Measurements from ENCODE around the gene UBR4. TPM values are rescaled to one million over a fixed set of nuclear protein-coding genes. Genes with fewer than 3 reads are reported as not detected.

Gene UBR4
- total and polyA plus RNA-seq, 2 donors from 2014 or later = 167 to 319 TPM

- DNase-seq = no peak
- TF ChIP-seq CTCF (IDR thresholded peaks at IDR 0.05; ENCODE audit: borderline replicate concordance, extremely low read depth, insufficient read depth) = no peak
- intact Hi-C loops (cut with DNase I) = no loop called here
- Histone ChIP-seq H3K27ac (ENCODE audit: low read depth in 2 of 2, low read length in 2 of 2) (no peak overlapping the region), H3K4me1 (ENCODE audit: control insufficient read depth in 2 of 3, insufficient read depth in 2 of 3, low read depth in 1 of 3, low read length in 3 of 3) (peaks cover 3 to 28% (median 25%) of the 10 kb centered on the region in 3 donors), H3K36me3 (ENCODE audit: control insufficient read depth in 2 of 3, insufficient read depth in 3 of 3, low read length in 3 of 3) (peaks cover 19 to 64% (median 48%) of the 10 kb centered on the region in 3 donors), H3K4me3 (ENCODE audit: low read length in 3 of 3) (no peak overlapping the region), H3K9ac (ENCODE audit: low read length in 3 of 3) (no peak overlapping the region), H3K27me3 (ENCODE audit: control insufficient read depth, insufficient read depth, low read length) (no peaks in the 10 kb centered on the region), H3K9me3 (ENCODE audit: control insufficient read depth in 2 of 3, insufficient read depth in 1 of 3, low read length in 3 of 3) (no peaks in the 10 kb centered on the region)
- no peak for FAIRE-seq
Measured at GRCh38 chr1:19084206-19084738, 125.8 kb downstream of the UBR4 start.

- no peaks in the 10 kb centered on the region for H3K27me3 ChIP-seq (ENCODE audit: control insufficient read depth, insufficient read depth, low read length)
- no peak overlapping the region for H3K4me3 ChIP-seq (ENCODE audit: low read length in 3 of 3)
- no peak for DNase-seq
- H3K27ac ChIP-seq (ENCODE audit: low read depth in 2 of 2, low read length in 2 of 2) = peak overlapping the region in 1 of 2 donors; percentile 33
- no peaks in the 10 kb centered on the region for H3K9me3 ChIP-seq (ENCODE audit: control insufficient read depth in 2 of 3, insufficient read depth in 1 of 3, low read length in 3 of 3)
- FAIRE-seq = no peak
- H3K9ac ChIP-seq (ENCODE audit: low read length in 3 of 3) = no peak overlapping the region
- no peak for TF ChIP-seq CTCF (IDR thresholded peaks at IDR 0.05; ENCODE audit: borderline replicate concordance, extremely low read depth, insufficient read depth)
- H3K36me3 ChIP-seq (ENCODE audit: control insufficient read depth in 2 of 3, insufficient read depth in 3 of 3, low read length in 3 of 3) = peaks cover 11 to 53% (median 39%) of the 10 kb centered on the region in 3 donors
- peaks cover 7 to 32% (median 31%) of the 10 kb centered on the region in 3 donors for H3K4me1 ChIP-seq (ENCODE audit: control insufficient read depth in 2 of 3, insufficient read depth in 2 of 3, low read depth in 1 of 3, low read length in 3 of 3)
- intact Hi-C loops (cut with DNase I) = no loop called here
Measured at GRCh38 chr1:19083081-19083480, 127.0 kb downstream of the UBR4 start.

GRCh38 chr1:19081218-19081893 lies 128.7 kb downstream of the UBR4 start:
- H3K9me3 ChIP-seq (ENCODE audit: control insufficient read depth in 2 of 3, insufficient read depth in 1 of 3, low read length in 3 of 3) = no peaks in the 10 kb centered on the region
- H3K27me3 ChIP-seq (ENCODE audit: control insufficient read depth, insufficient read depth, low read length) = no peaks in the 10 kb centered on the region
- intact Hi-C loops (cut with DNase I) = no loop called here
- H3K4me3 ChIP-seq (ENCODE audit: low read length in 3 of 3) = no peak overlapping the region
- peak overlapping the region; percentile 89 to 95 for H3K27ac ChIP-seq (ENCODE audit: low read depth in 2 of 2, low read length in 2 of 2)
- FAIRE-seq (no peak), DNase-seq (no peak)
- TF ChIP-seq CTCF (IDR thresholded peaks at IDR 0.05; ENCODE audit: borderline replicate concordance, extremely low read depth, insufficient read depth) = no peak
- H3K36me3 ChIP-seq (ENCODE audit: control insufficient read depth in 2 of 3, insufficient read depth in 3 of 3, low read length in 3 of 3) = peaks cover 17 to 66% (median 39%) of the 10 kb centered on the region in 3 donors
- H3K4me1 ChIP-seq (ENCODE audit: control insufficient read depth in 2 of 3, insufficient read depth in 2 of 3, low read depth in 1 of 3, low read length in 3 of 3) = peaks cover 7 to 26% (median 25%) of the 10 kb centered on the region in 3 donors
- H3K9ac ChIP-seq (ENCODE audit: low read length in 3 of 3) = no peak overlapping the region
